GM12872 (cell line): ENCODE measurements around the gene SLC11A1.

Experiments used
- CTCF ChIP-seq: IDR thresholded peaks from 3 replicates; pipeline ENCODE4 v1.5.1; 2011; ENCODE audit warnings: low read depth, mild to moderate bottlenecking, low read length, moderate library complexity; ENCODE audit not compliant: insufficient read depth

The SLC11A1 gene

GRCh38 chr2:218381916-218382366 is at the start of gene SLC11A1:
Gene SLC11A1 (plus strand): TSS chr2:218382273. CDS start chr2:218382369, 96 bp downstream.
- TF ChIP-seq CTCF = no peak

DNA sequence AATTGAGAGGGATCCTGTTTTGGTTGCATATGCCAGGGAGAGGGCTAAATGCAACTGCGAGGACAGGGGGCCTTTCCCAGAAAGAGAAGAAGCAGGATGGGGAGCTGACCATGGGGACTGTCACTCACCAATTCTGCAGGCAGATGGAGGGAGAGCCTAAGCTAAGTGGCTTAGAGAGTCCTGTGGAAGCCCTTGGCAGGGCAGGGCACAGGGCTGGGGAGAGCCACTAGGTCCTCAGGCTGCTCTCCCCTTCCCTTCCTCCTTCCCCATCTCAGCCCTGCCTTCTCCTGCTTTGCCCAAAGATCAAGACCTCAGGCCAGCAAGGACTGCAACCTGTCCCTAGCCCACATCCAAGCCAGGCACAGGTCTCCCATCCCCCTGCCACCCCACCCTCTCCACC is 49.8 kb upstream of the SLC11A1 start:
- no peak for TF ChIP-seq CTCF

GRCh38 chr2:218332920-218333645 is 49.0 kb upstream of the SLC11A1 start:
- TF ChIP-seq CTCF = no peak

DNA sequence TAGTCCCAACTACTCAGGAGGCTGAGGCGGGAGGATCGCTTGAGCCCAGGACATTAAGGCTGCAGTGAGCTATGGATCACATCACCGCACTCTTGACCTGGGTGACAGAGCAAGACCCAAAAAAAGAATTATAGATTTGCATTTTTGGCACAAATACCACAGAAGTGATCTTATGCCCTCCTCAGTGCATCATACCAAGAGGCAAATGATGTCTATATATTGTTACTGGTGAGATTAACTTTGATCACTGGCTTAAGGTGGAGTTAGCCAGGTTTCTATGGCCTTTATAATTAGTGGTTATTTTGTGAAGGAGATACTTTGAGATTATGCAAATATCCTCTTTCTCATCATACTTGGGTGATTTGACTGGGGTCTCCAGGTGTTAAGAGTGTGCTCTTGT is 47.5 kb upstream of the SLC11A1 start:
- TF ChIP-seq CTCF = no peak

GRCh38 chr2:218340656-218341055 is 41.4 kb upstream of the SLC11A1 start:
- no peak for TF ChIP-seq CTCF

GRCh38 chr2:218341381-218341780 is 40.7 kb upstream of the SLC11A1 start:
- TF ChIP-seq CTCF = no peak

DNA sequence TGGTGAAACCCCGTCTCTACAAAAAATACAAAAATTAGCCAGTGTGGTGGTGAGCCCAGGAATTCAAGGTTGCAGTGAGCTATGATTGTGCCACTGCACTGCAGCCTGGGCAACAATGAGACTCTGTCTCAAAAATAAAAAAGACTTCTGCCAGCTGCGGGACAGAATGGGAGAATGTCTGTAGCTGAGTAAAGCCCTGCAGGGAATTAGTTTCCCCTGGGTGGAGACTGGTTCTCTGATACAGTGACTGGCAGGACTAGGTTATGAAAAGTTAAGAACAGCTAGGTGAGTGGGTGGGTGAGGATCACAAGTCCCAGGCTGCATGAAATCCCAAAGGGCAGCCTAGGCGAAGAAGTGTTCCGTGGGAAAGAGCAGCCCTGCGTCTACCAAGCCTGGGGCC is 39.2 kb upstream of the SLC11A1 start:
- TF ChIP-seq CTCF = no peak
